ENCODE measurements around the gene APOO.
"Not testable (repeated sequence)": the region's sequence is repeated elsewhere in the genome, so short reads cannot be mapped to it uniquely, and the experiment has no call there.

DNA sequence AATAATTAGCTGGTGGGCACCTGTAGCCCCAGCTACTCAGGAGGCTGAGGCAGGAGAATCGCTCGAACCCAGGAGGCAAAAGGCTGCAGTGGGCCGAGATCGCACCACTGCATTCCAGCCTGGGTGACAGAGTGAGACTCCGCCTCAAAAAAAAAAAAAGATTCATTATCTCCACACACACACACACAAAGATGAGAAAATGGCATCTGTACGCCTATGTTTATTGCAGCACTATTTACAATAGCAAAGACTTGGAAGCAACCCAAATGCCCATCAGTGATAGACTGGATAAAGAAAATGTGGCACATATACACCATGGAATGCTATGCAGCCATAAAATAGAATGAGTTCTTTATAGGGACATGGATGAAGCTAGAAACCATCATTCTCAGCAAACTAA lies 12.7 kb downstream of the APOO start:
- TF ChIP-seq, protein P1, sequence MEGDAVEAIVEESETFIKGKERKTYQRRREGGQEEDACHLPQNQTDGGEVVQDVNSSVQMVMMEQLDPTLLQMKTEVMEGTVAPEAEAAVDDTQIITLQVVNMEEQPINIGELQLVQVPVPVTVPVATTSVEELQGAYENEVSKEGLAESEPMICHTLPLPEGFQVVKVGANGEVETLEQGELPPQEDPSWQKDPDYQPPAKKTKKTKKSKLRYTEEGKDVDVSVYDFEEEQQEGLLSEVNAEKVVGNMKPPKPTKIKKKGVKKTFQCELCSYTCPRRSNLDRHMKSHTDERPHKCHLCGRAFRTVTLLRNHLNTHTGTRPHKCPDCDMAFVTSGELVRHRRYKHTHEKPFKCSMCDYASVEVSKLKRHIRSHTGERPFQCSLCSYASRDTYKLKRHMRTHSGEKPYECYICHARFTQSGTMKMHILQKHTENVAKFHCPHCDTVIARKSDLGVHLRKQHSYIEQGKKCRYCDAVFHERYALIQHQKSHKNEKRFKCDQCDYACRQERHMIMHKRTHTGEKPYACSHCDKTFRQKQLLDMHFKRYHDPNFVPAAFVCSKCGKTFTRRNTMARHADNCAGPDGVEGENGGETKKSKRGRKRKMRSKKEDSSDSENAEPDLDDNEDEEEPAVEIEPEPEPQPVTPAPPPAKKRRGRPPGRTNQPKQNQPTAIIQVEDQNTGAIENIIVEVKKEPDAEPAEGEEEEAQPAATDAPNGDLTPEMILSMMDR (conservative IDR thresholded peaks at IDR 0.05; ENCODE audit: low read depth in 2 of 2): not testable (repeated sequence)
- TF ChIP-seq POLR2AphosphoS5 (IDR thresholded peaks at IDR 0.05; ENCODE audit: low read depth); ZNF114 (CRISPR knock-in tag; IDR thresholded peaks at IDR 0.05); EZH2 (IDR thresholded peaks at IDR 0.05; ENCODE audit: low read depth, unreplicated experiment); EZH2phosphoT487 (IDR thresholded peaks at IDR 0.05; ENCODE audit: unreplicated experiment); CREB1 (CRISPR knock-in tag; IDR thresholded peaks at IDR 0.05; ENCODE audit: low read depth): not testable (repeated sequence)
- TF ChIP-seq, protein P2, sequence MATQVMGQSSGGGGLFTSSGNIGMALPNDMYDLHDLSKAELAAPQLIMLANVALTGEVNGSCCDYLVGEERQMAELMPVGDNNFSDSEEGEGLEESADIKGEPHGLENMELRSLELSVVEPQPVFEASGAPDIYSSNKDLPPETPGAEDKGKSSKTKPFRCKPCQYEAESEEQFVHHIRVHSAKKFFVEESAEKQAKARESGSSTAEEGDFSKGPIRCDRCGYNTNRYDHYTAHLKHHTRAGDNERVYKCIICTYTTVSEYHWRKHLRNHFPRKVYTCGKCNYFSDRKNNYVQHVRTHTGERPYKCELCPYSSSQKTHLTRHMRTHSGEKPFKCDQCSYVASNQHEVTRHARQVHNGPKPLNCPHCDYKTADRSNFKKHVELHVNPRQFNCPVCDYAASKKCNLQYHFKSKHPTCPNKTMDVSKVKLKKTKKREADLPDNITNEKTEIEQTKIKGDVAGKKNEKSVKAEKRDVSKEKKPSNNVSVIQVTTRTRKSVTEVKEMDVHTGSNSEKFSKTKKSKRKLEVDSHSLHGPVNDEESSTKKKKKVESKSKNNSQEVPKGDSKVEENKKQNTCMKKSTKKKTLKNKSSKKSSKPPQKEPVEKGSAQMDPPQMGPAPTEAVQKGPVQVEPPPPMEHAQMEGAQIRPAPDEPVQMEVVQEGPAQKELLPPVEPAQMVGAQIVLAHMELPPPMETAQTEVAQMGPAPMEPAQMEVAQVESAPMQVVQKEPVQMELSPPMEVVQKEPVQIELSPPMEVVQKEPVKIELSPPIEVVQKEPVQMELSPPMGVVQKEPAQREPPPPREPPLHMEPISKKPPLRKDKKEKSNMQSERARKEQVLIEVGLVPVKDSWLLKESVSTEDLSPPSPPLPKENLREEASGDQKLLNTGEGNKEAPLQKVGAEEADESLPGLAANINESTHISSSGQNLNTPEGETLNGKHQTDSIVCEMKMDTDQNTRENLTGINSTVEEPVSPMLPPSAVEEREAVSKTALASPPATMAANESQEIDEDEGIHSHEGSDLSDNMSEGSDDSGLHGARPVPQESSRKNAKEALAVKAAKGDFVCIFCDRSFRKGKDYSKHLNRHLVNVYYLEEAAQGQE (IDR thresholded peaks at IDR 0.05; ENCODE audit: unreplicated experiment): not testable (repeated sequence)
